Esophagus squamous epithelium (tissue), 5 donors: Measurements from ENCODE around the gene CPB1. TPM values are rescaled to one million over a fixed set of nuclear protein-coding genes. Genes with fewer than 3 reads are reported as not detected.

Source experiments
- DNase-seq: peaks from one replicate; lab custom pipeline; 2025; lab: John Stamatoyannopoulos, UW
- H3K27ac ChIP-seq, 4 donors: fragments of 200-600 bp; sonication (generic); one replicate each; pipeline ENCODE4 v1.5.1; 2016 to 2019; ENCODE audit warnings: mild to moderate bottlenecking in 1 of 4
- H3K27me3 ChIP-seq, 4 donors: fragments of 200-600 bp; sonication (generic); 1 replicate in 3 of 4; 2 replicates in 1 of 4; pipeline versions ENCODE4 v1.5.1 to v1.6.0; 2017 to 2021; ENCODE audit warnings: antibody characterized with exemption in 1 of 4
- H3K36me3 ChIP-seq, 3 donors: fragments of 200-600 bp; sonication (generic); one replicate each; pipeline ENCODE4 v1.5.1; 2016 to 2019
- H3K4me1 ChIP-seq, 3 donors: fragments of 200-600 bp; sonication (generic); one replicate each; pipeline ENCODE4 v1.5.1; 2017 to 2019
- H3K4me3 ChIP-seq, 4 donors: fragments of 200-600 bp; sonication (generic); 1 replicate in 3 of 4; 2 replicates in 1 of 4; pipeline ENCODE4 v1.5.1; 2016 to 2019; ENCODE audit warnings: mild to moderate bottlenecking in 2 of 4, moderate library complexity in 1 of 4
- H3K9me3 ChIP-seq, 3 donors: fragments of 200-600 bp; sonication (generic); one replicate each; pipeline ENCODE4 v1.5.1; 2016 to 2019
- CTCF ChIP-seq, 6 experiments: fragments of 450-650 bp in 4 of 6; fragments of 200-600 bp in 2 of 6; sonication (generic) in 2 of 6; IDR thresholded peaks; one replicate each; pipeline ENCODE4 v1.5.1; 2016 to 2019; ENCODE audit warnings: antibody characterized with exemption in 6 of 6, mild to moderate bottlenecking in 4 of 6, moderate library complexity in 4 of 6
- POLR2A ChIP-seq, 4 donors: fragments of 450-650 bp; IDR thresholded peaks; one replicate each; pipeline ENCODE4 v1.6.1; 2017; ENCODE audit warnings: antibody characterized with exemption in 4 of 4, mild to moderate bottlenecking in 4 of 4, moderate library complexity in 3 of 4
- WGBS, 2 donors: methylation state at CpG; one replicate each; pipeline ENCODE4 v1.1.5; 2018; 5-methylcytosine and 5-hydroxymethylcytosine counted together
- intact Hi-C: fragments of 100-400 bp; cut with DNase I; formaldehyde crosslinking; loops from one replicate; pipeline ENCODE4 v1.15.0; 2022
- total RNA-seq, 4 donors: library from RNA; depleted of rRNA; stranded (reverse); fragments of >200 nt; gene quantifications; one replicate each; pipeline ENCODE4 v1.1.0, GENCODE V29; 2016
- donor health status: DM: yes; HTN: yes; CAD: no.

The CPB1 gene
- total RNA-seq, 4 donors from 2014 or later: not detected

DNA sequence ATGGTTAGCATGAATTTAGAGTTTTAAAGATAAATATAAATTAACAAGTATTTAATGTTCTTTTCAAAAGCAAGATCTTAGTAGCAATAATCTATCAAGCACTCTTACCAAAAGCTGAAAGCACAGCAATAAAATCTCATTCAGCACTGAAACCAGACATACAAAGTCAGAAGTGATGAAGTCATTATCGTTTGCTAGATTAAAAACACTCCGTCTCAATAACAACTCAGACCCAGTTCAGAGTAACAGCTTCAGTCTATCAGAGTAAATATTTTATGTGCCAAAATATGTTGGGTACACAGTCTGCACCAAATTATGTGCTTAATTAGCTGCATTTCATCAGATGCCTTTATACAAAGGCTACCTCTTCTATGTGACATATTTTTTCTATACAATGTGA lies 79.1 kb downstream of the CPB1 start:
- DNase-seq: no peak
- no peaks in the 10 kb centered on the region for H3K36me3 ChIP-seq
- no peak overlapping the region for H3K27ac ChIP-seq
- intact Hi-C loops: no loop called here
- H3K9me3 ChIP-seq: no peaks in the 10 kb centered on the region
- no peak for TF ChIP-seq POLR2A (IDR thresholded peaks at IDR 0.05)
- TF ChIP-seq CTCF (IDR thresholded peaks at IDR 0.05): no peak
- WGBS, 2 donors: 59 to 80% methylated on average over 2 of the region's 2 CpGs
- H3K4me3 ChIP-seq: no peak overlapping the region
- no peaks in the 10 kb centered on the region for H3K4me1 ChIP-seq
- H3K27me3 ChIP-seq: peaks cover 0 to 5% (median 0%) of the 10 kb centered on the region in 4 donors

Other genes starting within 250 kb of the CPB1 start
- 1 to 10 TPM in 3 of 4 donors, not detected in 1; 1.1 to 4.4 (median 4.4) TPM for gene AGTR1, start 129.9 kb upstream of the CPB1 start, total RNA-seq
- 10 to 100 TPM in 2 of 4 donors, 1 to 10 TPM in 1, under 1 TPM in 1; 0.19 to 66.8 (median 7.1) TPM for gene CPA3, start 37.5 kb downstream of the CPB1 start, total RNA-seq
- gene GYG1, start 163.7 kb downstream of the CPB1 start, total RNA-seq: 10 to 100 TPM; 16.6 to 55.5 (median 35.8) TPM